Kidney (tissue), 14 donors: ENCODE results near the gene TNRC6C. TPM values are rescaled to one million over a fixed set of nuclear protein-coding genes. Genes with fewer than 3 reads are reported as not detected.

Experiments used
- DNase-seq, 5 donors: peaks; one replicate each; pipeline ENCODE4 v3.0.0-alpha.2; 2013 to 2020
- FAIRE-seq: peaks from 2 replicates; lab custom pipeline; 2012; peaks lifted over from hg19 to GRCh38; lab: Jason Lieb, UNC
- H3K27ac ChIP-seq, 2 donors: one replicate each; pipeline ENCODE4 v1.7.0; 2013; ENCODE audit warnings: low read depth in 2 of 2, low read length in 2 of 2, inconsistent platforms in 1 of 2
- H3K27me3 ChIP-seq: one replicate; pipeline ENCODE4 v1.7.1; 2013; ENCODE audit warnings: low read length, inconsistent platforms; ENCODE audit not compliant: control insufficient read depth, insufficient read depth
- H3K36me3 ChIP-seq, 3 donors: one replicate each; pipeline versions ENCODE4 v1.7.0 to v1.7.1; 2013; ENCODE audit warnings: low read length in 3 of 3, control low read depth in 1 of 3, inconsistent platforms in 1 of 3; ENCODE audit not compliant: insufficient read depth in 3 of 3, control insufficient read depth in 2 of 3
- H3K4me1 ChIP-seq, 3 donors: one replicate each; pipeline versions ENCODE4 v1.7.0 to v1.7.1; 2013; ENCODE audit warnings: low read length in 3 of 3, inconsistent platforms in 1 of 3, low read depth in 1 of 3; ENCODE audit not compliant: control insufficient read depth in 2 of 3, insufficient read depth in 2 of 3
- H3K4me3 ChIP-seq, 3 donors: one replicate each; pipeline versions ENCODE4 v1.7.0 to v1.8.1; 2013; ENCODE audit warnings: low read length in 3 of 3, control low read depth in 1 of 3, inconsistent platforms in 1 of 3
- H3K9ac ChIP-seq, 3 donors: one replicate each; pipeline versions ENCODE4 v1.7.0 to v1.7.1; 2013; ENCODE audit warnings: low read length in 3 of 3, control low read depth in 1 of 3, inconsistent platforms in 1 of 3
- H3K9me3 ChIP-seq, 3 donors: one replicate each; pipeline versions ENCODE4 v1.7.0 to v1.7.1; 2013; ENCODE audit warnings: low read length in 3 of 3, control low read depth in 1 of 3, inconsistent platforms in 1 of 3; ENCODE audit not compliant: control insufficient read depth in 2 of 3, insufficient read depth in 1 of 3
- CTCF ChIP-seq: IDR thresholded peaks from 3 replicates; pipeline ENCODE4 v1.5.1; 2012; ENCODE audit warnings: mild to moderate bottlenecking, moderate library complexity, borderline replicate concordance; ENCODE audit not compliant: insufficient read depth; ENCODE audit errors: extremely low read depth
- intact Hi-C: fragments of 100-400 bp; cut with DNase I; formaldehyde crosslinking; loops from one replicate; pipeline ENCODE4 v1.11.1; 2022
- polyA plus RNA-seq: library from polyadenylated mRNA; stranded (reverse); fragments of 350-450 nt; fragmentation: Illumina TruSeq; extraction: RNeasy Lipid Tissue Mini Kit (QIAGEN cat#74804); gene quantifications from one replicate; pipeline ENCODE4 v1.2.3, GENCODE V29; 2014; ENCODE audit warnings: low read depth, low replicate concordance; ENCODE audit not compliant: insufficient read depth
- total RNA-seq: library from RNA; stranded (reverse); fragmentation: NEBNext Ultra II Directional; extraction: Animal tissue kit (Norgen Biotek cat#: 25700); gene quantifications from one replicate; pipeline ENCODE4 v1.2.1, GENCODE V29; 2021
- donor health status: control.
- donor health status: control.
- donor health status: control.
- donor health status: control.
- donor health status: control.
- donor health status: DM: yes; HTN: yes; CAD: no.
- donor health status: Normal renal cell carcinoma (clear cell type).

Gene TNRC6C
- total and polyA plus RNA-seq, 2 donors from 2014 or later: 1.9 to 29.4 TPM

- Histone ChIP-seq H3K4me1 (peaks cover 0 to 28% (median 23%) of the 10 kb centered on the region in 3 donors), H3K9ac (no peak overlapping the region), H3K9me3 (no peaks in the 10 kb centered on the region), H3K27me3 (no peaks in the 10 kb centered on the region), H3K4me3 (no peak overlapping the region), H3K36me3 (no peaks in the 10 kb centered on the region), H3K27ac (no peak overlapping the region)
- intact Hi-C loops: no loop called here
- DNase-seq (peak; percentile 88 to 98 (median 90)), FAIRE-seq (no peak)
- no peak for TF ChIP-seq CTCF
Measured at GRCh38 chr17:78140169-78141051, 181.9 kb downstream of the TNRC6C start.

GRCh38 chr17:78141437-78142118, 183.1 kb downstream of the TNRC6C start:
- no peak overlapping the region for H3K9ac ChIP-seq
- H3K27me3 ChIP-seq: no peaks in the 10 kb centered on the region
- TF ChIP-seq CTCF: no peak
- H3K4me3 ChIP-seq: no peak overlapping the region
- H3K9me3 ChIP-seq: no peaks in the 10 kb centered on the region
- no peaks in the 10 kb centered on the region for H3K36me3 ChIP-seq
- DNase-seq: peak in 2 of 5 donors; percentile 54 to 84
- intact Hi-C loops: no loop called here
- no peak overlapping the region for H3K27ac ChIP-seq
- no peak for FAIRE-seq
- peaks cover 0 to 30% (median 25%) of the 10 kb centered on the region in 3 donors for H3K4me1 ChIP-seq

- Histone ChIP-seq H3K9ac (no peak overlapping the region), H3K27ac (no peak overlapping the region), H3K4me1 (peaks cover 0 to 30% (median 25%) of the 10 kb centered on the region in 3 donors), H3K36me3 (no peaks in the 10 kb centered on the region), H3K9me3 (no peaks in the 10 kb centered on the region), H3K4me3 (no peak overlapping the region), H3K27me3 (no peaks in the 10 kb centered on the region)
- no peak for TF ChIP-seq CTCF
- DNase-seq (peak in 2 of 5 donors; percentile 62 to 92), FAIRE-seq (no peak)
- intact Hi-C loops: no loop called here
Measured at GRCh38 chr17:78142119-78142861, 183.8 kb downstream of the TNRC6C start.
